ENCODE measurements around the gene SLC26A11. TPM values are rescaled to one million over a fixed set of nuclear protein-coding genes. Genes with fewer than 3 reads are reported as not detected.

Gene SLC26A11
- total RNA-seq: 25.5 TPM

DNA sequence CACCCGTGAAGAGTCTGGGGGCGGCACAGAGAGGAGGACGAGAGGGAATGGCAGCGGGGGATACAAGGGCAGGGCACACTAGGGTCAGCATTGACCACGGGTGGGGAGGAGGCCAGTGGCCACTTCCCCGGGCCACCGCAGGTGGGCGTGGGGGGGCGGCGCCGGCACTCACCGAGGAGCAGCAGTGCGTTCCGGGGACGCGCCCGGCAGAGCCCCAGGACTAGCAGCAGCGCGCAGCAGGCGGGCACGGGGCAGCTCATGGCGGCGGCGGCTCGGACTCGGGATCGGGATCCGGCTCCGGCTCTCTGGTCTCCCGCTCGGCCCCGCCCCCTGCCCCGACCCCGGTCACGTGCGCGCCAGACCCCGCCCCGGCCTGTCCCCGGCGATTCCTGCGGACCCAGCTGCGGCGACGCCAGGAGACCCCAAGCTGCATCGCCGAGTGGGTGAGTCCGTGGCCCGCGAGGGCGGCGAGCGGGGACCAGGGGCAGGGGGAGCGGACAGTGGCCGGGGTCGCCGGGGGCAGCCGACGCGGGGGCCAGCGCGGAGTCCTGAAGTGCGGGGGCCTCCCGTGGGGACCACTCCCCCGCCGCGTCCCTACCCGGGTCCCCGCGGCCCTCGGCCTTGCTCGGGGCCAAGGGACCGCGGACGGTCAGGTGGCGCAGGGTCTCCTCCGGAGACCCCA lies at the start of gene SLC26A11, which contains the start of gene SGSH:
Gene SLC26A11 (plus strand): TSS at position 374 of the 682 bp plus-strand sequence. CDS start 1,134 bp downstream, outside the sequence.
Gene SGSH (minus strand): TSS at position 280 of the 682 bp plus-strand sequence. CDS start 20 bp downstream, at position 260.
- peak; percentile 82 for DNase-seq (ENCODE audit: low spot score)

GRCh38 chr17:80171681-80172080 lies 48.5 kb upstream of the SLC26A11 start:
- DNase-seq (ENCODE audit: low spot score): no peak

DNA sequence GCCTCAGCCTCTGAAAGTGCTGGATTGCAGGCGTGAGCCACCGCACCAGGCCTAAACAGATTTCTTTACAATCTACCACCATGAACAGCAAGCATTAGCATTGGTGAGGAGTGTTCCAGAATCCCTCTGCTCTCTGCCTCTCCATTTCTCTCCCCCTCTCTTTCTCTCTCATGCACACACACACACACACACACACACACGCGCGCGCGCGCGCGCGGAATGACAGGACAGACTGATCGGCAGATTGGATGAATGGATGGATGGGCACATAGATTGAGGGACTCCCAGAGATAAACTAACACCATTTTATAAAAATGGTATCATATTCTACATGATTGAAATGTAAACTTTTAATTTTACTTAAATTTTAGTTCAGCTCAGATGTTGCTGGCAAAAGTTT lies 47.1 kb upstream of the SLC26A11 start:
- no peak for DNase-seq (ENCODE audit: low spot score)

DNA sequence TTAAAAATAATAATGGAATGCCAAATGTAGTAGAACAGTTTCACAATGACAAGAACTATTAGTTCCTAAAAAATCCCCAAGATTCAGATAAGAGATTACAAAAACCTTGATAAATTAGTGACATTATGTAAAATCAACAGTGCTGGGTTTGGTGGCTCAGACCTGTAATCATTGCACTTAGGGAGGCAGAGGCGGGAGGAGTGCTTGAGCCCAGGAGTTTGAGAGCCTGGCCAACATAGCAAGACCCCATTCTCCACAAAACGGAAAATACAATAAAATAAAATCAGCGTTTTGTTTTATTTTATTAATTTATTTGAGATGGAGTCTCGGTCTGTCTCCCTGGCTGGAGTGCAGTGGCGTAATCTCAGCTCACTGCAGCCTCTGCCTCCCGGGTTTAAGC lies 46.3 kb upstream of the SLC26A11 start:
- DNase-seq (ENCODE audit: low spot score): no peak

GRCh38 chr17:80176757-80177156 lies 43.5 kb upstream of the SLC26A11 start:
- DNase-seq (ENCODE audit: low spot score): no peak

DNA sequence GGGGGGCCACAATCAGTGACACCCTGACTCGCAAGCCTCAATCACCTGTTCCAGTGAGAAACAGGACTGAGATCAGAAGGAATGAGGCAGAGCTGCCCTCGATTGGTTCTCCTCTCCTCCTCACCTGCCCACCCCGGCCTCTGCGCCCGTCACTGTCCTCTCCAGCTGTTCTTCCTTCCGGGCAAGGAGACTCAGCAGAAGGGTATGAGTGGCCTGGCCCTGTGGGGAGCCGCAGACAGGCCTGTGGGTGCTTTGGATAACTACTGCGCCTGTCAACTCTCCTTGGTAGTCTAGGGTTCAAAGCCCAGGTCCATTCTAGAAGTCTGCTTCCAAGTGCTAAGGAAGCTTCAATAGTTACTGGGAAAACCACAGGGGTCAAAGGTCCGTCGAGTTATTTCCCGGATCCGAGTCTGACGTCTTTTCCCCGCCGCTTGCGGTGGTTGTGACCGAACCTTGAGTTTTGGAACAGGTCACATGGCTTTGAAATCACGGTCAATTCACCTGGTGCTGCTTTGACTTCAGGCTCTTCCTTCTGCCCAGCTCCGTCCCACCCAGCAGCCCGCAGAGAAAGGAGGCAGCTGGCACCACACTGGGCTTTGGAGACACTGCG lies 42.1 kb upstream of the SLC26A11 start:
- no peak for DNase-seq (ENCODE audit: low spot score)

DNA sequence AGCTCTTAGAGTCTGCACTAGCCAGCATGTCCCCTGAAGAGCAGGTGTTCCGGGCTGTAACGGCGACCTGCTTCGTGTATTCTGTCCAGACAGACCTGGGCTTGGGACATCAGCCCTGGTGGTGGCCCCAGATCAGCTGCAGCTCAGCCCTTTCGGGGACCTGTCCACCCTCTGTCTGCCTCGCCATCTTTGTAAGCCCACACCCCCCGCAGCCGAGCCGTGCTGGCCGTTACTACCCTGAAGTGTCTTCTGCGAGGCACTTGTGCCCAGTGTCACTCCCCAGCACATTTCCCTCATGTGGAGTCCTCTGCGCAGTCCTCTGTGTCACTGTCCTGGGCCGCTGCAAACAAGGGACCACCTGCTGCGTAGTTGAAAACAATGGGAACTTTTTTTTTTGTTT lies 40.0 kb upstream of the SLC26A11 start:
- no peak for DNase-seq (ENCODE audit: low spot score)

DNA sequence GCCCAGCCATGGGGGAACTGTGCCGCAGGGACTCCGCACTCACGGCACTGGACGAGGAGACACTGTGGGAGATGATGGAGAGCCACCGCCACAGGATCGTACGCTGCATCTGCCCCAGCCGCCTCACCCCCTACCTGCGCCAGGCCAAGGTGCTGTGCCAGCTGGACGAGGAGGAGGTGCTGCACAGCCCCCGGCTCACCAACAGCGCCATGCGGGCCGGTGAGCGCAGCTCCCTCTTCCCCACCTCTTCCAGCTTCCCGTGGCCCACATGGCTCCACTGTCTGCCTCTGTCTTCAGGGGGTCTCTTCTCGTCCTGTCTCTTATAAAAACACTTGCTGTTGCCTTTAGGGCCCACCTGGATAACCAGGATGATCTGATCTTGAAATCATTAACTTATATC lies 38.8 kb upstream of the SLC26A11 start:
- no peak for DNase-seq (ENCODE audit: low spot score)

DNA sequence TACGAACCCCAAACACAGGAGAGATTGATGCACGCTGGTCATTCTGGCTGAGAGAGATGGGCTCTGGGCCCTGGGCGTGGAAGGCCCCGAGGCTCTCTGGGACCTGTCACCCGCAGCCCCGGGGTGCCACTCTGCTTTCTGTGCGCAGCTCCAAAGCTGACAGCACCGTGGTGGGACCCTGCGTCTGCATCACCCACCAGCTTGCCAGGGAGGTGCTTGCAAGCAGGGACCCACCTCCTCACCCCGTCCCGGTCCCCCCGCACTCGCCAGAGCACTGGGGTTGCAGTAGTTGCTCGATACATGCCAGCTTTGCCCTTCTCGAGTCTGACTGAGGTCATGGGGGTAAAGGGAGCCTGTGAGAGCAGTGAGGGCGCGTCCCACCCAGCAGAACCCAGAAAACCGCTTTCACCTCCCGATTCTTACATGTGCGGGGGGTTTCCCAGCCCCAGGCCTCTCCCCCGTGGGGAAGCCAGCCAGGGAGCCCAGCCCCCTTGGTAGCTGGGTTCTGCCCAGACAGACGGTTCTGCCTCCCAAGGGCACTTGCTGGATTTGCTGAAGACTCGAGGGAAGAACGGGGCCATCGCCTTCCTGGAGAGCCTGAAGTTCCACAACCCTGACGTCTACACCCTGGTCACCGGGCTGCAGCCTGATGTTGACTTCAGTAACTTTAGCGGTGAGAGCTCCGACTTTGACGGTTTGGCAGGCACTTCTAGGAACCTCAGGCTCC lies 37.9 kb upstream of the SLC26A11 start:
- DNase-seq (ENCODE audit: low spot score): no peak

DNA sequence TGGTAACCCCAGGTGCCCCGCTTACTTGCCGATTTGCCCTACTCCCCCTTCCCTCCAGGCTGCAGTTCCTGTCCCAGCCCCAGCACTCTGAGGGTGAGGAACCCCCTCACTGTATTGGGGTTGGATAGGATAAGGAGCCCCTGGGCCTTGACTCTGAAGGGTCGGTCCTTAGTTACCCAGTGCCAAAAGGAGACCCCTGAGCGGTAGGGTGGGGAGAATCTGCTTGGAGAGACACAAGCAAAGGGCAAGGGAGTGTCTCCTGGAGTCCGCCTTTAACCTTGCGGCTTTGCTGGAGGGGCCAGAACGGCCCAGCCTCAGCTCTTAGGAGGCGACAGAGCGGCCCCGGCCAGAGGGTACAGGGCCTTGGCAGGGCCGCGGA lies 37.4 kb upstream of the SLC26A11 start:
- DNase-seq (ENCODE audit: low spot score): no peak

DNA sequence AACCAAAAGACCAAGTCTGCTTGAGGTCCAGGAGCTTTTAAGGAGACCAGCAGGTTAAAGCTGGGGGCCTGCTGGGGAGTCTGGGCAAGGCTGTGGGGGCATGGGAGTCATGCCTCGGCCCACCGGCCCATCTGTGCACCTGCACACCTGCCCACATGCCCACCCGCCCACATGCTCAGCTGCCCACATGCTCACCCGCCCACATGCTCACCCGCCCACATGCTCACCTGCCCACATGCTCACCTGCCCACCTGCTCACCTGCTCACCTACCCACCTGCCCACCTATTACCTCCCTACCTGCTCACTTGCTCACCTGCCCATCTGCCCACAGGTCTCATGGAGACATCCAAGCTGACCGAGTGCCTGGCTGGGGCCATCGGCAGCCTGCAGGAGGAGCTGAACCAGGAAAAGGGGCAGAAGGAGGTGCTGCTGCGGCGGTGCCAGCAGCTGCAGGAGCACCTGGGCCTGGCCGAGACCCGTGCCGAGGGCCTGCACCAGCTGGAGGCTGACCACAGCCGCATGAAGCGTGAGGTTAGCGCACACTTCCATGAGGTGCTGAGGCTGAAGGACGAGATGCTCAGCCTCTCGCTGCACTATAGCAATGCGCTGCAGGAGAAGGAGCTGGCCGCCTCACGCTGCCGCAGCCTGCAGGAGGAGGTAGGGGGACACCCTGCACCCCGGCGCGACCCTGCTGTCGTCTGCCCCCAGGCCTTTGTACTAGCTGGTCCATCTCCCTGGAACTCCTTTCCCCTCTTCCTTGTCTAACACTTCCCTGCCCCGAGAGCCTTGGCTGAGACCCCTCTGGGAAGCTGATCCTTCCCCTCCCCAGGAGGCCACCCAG lies 36.4 kb upstream of the SLC26A11 start:
- DNase-seq (ENCODE audit: low spot score): no peak

DNA sequence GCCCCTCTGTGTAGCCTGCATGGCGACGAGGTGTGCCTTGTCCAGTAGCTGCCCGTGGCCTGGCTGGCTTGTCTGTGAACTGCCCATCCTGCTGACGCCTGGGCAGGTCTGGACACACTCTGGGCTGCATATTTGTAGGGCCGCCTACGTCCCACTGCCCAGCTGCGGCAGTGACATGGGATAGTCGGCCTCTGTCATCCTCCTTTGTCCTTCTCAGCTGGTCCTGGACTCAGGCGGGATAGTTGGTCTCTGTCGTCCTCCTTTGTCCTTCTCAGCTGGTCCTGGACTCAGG lies 35.9 kb upstream of the SLC26A11 start:
- DNase-seq (ENCODE audit: low spot score): no peak

GRCh38 chr17:80185968-80186367 lies 34.3 kb upstream of the SLC26A11 start:
- no peak for DNase-seq (ENCODE audit: low spot score)

- no peak for DNase-seq (ENCODE audit: low spot score)
Observed at GRCh38 chr17:80187090-80187489, 33.1 kb upstream of the SLC26A11 start.

DNA sequence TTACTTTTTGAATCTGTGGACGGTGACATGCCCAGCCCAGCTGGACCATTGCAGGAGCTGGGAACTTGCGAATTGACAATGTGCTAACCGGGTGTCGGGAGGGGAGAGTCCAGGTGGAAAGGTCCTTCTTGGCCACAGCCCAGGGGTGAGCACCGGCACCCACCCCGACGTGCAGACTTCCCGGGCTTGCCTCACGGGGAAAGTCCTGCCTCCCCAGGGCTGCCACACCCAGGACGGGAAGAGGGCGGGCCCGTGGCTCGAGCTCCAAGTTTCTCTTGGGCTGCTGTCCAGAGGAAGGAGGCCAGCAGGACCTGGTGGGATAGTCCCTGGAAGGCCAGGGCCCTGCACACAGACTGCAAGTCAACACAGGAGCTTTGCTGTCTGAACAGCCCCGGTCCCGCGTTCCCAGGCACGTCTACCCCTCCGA lies 32.7 kb upstream of the SLC26A11 start:
- peak; percentile 71 for DNase-seq (ENCODE audit: low spot score)

DNA sequence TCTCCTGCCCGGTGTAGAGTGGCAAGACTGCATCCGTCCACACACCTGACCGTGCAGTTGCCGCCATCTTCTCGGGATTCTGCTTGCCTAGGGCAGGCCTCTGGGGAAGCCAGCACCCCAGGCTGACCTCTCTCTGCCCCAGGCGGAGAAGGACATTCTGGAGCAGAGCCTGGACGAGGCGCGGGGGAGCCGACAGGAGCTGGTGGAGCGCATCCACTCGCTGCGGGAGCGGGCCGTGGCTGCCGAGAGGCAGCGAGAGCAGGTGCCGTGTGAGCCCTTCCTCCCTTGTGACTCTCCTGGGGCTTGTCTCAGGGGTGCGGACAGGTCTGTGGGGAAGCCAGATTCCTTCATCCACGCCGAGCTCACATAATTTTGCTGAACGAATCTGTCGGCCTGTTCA lies 30.6 kb upstream of the SLC26A11 start:
- no peak for DNase-seq (ENCODE audit: low spot score)

DNA sequence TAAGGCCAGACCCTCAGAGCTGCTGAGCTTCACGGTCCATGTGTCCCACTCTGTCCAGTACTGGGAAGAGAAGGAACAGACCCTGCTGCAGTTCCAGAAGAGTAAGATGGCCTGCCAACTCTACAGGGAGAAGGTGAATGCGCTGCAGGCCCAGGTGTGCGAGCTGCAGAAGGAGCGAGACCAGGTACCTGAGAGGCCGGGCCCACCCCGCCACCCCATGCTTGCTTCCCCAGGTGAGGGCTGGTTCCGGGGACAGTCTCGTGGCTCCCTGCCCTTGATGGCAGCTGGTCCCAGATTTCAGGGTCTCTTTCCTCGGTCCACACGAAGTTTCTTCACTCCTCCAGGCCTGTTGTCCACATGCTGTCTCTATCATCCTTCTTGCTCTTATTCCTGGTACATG lies 29.5 kb upstream of the SLC26A11 start:
- no peak for DNase-seq (ENCODE audit: low spot score)

- DNase-seq (ENCODE audit: low spot score): no peak
Observed at GRCh38 chr17:80191192-80191591, 29.0 kb upstream of the SLC26A11 start.

DNA sequence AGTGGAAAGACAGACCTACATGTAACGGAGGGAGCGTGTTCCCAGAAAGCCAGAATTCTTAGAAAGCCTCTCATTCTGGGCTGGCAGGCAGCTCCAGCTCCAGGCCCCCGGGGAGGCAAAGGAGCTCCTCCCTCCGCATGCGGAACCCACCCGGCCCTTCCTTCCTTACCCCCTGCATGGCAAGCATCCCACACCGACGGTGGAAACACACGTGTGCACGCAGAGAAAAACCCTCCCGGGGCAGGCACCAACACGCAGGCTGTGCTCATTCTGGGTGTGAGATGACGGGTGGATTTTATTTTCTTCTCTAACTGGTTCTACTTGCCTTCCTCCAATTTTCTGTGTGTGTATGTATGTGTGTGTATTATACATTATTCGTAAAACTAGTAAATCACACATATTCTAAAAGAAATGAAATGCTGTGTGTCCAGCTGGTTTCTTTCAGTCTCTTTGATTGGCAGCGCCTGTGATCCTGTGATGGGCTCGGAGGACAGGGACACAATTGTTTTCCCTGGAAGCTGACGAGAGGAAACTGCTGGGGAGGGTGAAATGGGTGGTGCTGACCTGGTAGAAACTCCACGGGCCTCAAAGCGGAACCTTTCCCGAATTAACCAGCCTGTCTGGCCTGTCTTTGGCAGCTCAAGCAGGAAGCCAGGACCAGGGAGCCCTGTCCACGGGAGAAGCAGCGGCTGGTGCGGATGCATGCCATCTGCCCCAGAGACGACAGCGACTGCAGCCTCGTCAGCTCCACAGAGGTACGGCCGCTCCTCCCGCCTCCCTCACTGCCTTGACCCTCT lies 28.2 kb upstream of the SLC26A11 start:
- peak; percentile 74 for DNase-seq (ENCODE audit: low spot score)

GRCh38 chr17:80195141-80195540 lies 25.1 kb upstream of the SLC26A11 start:
- DNase-seq (ENCODE audit: low spot score): no peak
